Midbrain (tissue), 1 donor: ENCODE results near the gene ACER3.
"Not testable (repeated sequence)": the region's sequence is repeated elsewhere in the genome, so short reads cannot be mapped to it uniquely, and the experiment has no call there.

Experiments
- DNase-seq: peaks from one replicate; lab custom pipeline; 2025; lab: John Stamatoyannopoulos, UW

ACER3 gene

DNA sequence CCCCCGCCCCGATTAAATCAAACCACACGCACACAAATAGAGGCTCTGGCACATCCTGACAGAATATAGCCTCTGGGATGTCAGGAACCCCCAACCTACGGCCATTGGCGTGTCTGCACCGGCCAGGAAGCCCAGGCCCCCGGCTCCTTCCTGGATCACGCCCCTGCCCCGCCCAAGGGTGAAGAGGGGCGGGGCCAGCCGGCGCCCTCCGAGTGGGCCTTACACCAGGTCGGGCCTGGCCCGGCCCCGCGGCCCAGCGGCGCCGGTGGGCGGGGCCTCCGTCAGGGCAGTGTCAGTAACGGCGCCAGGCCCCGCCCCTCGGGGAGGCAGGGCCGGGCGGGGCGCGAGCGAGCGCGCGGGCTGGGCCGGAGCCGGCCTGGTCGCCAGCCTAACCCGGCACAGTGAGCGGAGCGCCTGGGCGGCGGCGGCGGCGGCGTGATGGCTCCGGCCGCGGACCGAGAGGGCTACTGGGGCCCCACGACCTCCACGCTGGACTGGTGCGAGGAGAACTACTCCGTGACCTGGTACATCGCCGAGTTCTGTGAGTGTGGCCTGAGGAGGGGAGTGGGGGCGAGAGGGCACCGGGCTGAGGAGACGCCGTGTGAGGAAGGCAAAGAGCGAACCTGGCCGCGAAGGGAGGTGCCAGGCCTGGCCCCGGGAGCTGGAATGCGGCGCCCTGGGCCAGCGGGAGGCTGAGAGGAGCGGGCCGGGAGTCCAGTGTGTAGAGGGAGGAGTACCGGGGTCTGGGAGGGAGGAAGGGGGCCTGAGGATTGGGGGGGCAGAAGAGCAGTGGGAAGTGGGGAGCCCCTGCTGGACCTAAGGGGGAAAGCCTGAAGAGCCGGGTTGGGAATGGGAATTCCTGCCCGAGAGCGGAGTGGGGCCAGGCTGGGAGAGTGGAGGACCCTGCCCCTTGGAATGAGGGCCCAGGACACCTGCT, at the start of gene ACER3:
TSS of gene ACER3 (plus strand) at position 380 of the 937 bp plus-strand sequence. CDS start at position 439, 59 bp downstream.
- peak; percentile 91 for DNase-seq

DNA sequence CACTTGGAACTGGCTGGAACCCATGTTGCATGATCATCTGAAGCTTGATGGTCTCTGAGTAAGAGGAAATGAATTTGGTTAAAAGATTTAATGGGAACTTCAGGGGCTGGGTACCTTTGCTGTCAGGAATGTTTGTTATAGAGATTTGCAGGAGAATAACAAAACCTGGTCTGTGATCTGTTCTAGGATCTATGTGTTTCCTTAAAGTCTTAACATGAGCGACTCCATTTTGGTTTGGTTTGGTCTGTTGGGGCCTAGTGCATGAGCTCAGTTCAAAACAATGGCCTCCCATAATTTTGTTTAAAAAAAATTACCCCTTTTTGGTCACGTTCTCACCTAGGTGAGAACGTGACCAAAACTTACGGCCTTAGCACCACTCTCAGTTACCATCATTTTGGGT, 49.5 kb upstream of the ACER3 start:
- DNase-seq = no peak

DNA sequence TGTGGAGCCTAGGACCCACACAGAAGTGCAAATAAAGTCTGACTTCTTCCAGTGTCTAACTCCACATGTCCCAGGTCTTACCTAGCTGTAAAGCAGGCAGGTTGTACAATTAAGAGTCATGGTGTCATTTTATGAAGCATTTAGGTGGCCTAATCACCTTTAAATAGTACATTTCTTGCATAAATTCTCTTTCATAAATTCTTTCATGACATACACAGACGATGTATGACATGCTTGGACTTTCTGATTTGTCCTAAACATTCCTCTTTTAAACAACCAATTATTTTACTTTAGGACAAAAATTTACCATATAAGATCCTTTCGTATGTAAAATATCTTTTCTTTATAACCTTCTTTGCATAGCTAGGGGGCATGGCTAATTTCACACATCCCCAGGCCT, 46.3 kb upstream of the ACER3 start:
- no peak for DNase-seq

DNA sequence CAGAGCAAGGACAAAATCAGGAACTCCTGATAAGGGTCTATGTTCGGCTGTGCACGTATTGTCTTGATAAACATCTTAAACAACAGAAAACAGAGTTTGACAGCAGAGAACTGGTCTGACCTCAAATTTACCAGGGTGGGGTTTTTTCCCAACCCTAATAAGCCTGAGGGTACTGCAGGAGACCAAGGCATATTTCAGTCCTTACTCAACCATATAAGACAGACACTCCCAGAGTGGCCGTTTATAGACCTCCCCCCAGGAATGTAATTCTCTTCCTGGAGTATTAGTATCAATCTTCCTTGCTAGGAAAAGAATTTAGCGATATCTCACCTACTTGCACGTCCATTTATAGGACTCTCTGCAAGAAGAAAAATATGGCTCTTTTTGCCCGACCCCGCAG, 45.0 kb upstream of the ACER3 start:
- DNase-seq = not testable (repeated sequence)

DNA sequence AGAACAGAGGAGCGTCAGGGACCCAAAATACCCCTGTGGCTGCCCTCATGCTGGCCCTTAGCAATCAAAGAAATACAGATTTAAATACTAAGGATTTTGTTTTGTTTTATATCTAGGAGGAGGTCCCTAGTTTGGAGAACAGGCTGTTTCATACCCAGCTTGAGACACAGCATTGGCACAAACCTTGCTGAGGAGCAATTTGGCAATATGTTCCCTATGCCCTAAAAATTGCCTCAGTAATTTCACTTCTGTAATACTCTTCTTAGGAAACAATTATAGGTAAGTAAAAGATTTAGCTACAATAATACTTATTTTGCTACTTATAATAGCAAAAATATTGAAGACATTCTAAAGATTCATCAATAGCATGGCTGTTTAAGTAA, 40.5 kb upstream of the ACER3 start:
- no peak for DNase-seq

DNA sequence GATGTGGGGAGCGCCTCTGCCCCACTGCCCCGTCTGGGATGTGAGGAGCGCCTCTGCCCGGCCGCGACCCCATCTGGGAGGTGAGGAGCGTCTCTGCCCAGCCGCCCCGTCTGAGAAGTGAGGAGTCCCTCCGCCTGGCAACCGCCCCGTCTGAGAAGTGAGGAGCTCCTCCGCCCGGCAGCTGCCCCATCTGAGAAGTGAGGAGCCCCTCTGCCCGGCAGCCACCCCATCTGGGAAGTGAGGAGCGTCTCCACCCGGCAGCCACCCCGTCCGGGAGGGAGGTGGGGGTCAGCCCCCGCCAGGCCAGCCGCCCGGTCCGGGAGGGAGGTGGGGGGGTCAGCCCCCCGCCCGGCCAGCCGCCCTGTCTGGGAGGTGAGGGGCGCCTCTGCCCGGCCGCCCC, 39.3 kb upstream of the ACER3 start:
- not testable (repeated sequence) for DNase-seq

DNA sequence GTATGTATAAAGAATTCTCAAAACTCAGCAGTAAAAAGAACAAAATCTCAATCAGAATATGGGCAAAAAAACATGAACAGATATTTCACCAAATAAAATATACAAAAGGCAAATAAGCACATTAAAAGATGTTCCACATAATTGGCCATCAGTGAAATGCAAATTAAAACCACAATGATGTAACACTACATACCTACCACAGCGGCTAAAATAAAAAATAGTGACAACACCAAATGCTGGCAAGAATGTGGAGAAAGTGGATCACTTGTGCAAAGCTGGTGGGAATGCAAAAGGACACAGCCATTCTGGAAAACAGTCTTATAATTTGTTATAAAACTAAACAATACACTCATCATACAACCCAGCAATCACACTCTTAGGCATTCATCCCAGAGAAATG, 38.3 kb upstream of the ACER3 start:
- DNase-seq = no peak

DNA sequence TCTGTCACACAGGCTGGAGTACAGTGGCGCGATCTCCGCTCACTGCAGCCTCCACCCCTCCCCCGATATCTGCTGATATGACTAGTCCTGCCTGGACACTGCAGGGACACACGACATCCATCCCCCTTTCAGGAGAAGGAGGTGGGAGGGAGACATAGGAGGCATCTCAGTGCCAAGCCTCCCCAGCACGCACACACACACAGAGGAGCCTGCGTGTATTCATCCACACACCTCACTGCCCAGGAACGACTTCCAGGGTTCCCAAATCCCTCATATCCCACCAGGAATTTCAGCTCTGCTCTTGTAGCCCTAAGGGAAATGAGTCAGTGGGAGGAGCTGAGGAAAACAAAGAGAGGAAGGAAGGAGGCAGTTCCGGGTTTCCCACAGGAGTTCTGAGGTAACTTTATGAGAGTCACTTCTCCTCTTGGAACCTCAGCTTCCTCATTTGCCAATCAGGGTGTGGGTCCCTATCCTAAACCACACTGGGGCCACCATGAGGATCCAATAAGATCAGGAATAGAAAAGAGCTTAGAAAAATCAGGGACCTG, 37.2 kb upstream of the ACER3 start:
- DNase-seq = no peak

DNA sequence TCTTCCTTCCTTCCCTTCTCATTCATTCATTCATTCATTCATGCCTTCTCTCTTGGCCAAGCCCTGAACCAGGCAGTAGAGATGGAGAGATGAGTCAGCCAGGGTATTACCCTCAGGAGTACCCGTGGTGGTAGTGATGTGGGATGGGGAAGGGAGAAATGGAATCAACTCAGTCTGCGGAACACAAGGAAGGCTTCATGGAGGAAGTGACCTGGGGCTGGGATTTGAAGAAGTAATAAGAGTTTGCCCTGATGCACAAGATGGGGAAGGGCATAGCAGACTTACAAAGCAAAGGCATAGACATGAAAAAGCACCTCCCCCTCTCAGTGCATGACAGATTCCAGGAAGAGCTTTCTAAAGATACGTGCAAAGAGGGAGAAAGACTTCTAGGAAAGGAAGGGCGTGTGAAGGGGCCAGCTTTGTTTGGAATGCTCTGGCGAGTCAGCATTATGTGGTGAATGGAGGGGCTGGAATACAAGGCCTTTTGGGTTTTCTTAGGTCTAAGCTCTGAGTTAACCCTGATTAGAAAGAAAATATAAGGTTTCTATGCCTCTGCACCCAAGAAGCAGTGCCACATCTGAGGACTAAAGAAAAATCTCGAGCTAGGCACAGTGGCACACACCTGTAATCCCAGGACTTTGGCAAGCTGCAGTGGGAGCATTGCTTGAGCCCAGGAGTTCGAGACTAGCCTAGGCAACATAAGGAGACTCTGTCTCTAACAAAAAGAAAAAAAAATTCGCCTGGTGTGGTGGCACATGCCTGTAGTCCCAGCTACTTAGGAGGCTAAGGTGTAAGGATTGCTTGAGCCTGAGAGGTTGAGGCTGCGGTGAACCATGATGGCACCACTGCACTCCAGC, 36.4 kb upstream of the ACER3 start:
- DNase-seq = no peak

DNA sequence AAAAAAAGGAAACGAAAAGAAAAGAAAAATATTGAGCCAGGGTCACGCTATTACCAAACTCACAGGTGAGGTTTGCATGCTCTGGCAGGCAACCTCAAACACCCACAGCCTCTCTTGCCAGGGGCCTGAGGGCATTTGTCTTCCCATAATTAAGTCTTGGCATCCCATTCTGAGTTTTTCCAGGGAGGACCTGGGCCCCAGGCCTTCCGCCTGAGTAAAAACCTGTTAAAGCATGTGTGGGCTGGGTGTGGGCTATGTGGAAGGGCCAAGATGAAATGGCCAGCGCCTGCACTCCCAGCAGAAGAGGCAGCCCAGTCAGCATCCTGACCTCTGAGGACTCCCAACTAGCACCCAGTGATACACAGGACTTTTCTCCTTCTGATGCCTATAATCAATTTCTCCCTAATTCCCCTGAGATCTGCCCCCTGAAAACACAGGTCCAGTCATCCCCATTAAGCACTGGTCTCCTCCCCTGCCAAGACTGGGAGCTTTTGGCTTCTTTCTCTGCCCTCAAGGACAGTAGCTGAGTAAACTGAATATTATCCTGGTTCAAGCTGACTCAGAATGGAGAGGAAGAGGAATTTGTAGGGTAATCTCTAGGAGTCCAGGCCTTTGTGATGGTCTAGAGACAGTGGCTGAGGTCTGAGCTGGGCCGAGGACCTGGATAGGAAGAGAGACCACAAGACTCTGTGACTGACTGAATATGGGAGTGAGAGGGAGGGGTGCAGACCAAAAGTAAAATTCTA, 35.6 kb upstream of the ACER3 start:
- DNase-seq = no peak

DNA sequence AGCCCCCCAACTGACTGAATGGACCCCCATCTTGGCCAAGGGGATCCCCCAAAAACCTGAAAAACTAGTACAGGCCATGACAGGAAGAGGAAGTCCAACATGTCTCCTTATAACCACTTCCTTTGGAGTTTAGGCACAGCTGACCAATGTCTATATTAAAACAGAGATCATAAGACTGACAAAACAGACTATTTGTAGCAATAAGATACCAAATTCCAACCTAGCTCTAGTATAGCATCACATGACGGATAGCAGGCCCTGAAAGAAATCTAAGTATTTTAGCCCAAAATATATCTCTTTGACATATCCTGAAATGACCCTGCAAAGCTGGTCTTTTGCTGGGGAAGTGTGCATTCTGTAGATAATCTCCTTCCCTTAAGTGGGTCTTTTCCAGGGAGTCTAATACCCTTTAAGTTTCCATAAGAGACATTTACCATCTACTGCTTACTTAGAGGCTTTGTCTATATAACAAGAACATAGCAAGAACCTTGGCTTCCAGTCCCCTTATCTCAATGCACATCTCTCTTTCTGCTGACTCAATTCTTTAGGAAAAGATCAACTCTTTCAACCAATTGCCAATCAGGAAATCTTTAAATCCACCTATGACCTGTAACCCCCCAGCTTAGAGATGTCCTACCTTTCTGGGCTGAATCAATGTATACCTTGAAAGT, 34.9 kb upstream of the ACER3 start:
- no peak for DNase-seq

DNA sequence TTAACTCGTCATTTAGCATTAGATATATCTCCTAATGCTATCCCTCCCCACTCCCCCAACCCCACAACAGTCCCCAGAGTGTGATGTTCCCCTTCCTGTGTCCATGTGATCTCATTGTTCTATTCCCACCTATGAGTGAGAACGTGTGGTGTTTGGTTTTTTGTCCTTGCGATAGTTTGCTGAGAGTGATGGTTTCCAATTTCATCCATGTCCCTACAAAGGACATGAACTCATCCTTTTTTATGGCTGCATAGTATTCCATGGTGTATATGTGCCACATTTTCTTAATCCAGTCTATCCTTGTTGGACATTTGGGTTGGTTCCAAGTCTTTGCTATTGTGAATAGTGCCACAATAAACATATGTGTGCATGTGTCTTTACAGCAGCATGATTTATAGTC, 34.2 kb upstream of the ACER3 start:
- DNase-seq = not testable (repeated sequence)

DNA sequence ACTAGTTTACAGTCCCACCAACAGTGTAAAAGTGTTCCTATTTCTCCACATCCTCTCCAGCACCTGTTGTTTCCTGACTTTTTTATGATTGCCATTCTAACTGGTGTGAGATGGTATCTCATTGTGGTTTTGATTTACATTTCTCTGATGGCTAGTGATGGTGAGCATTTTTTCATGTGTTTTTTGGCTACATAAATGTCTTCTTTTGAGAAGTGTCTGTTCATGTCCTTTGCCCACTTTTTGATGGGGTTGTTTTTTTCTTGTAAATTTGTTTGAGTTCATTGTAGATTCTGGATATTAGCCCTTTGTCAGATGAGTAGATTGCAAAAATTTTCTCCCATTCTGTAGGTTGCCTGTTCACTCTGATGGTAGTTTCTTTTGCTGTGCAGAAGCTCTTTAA, 33.7 kb upstream of the ACER3 start:
- not testable (repeated sequence) for DNase-seq

DNA sequence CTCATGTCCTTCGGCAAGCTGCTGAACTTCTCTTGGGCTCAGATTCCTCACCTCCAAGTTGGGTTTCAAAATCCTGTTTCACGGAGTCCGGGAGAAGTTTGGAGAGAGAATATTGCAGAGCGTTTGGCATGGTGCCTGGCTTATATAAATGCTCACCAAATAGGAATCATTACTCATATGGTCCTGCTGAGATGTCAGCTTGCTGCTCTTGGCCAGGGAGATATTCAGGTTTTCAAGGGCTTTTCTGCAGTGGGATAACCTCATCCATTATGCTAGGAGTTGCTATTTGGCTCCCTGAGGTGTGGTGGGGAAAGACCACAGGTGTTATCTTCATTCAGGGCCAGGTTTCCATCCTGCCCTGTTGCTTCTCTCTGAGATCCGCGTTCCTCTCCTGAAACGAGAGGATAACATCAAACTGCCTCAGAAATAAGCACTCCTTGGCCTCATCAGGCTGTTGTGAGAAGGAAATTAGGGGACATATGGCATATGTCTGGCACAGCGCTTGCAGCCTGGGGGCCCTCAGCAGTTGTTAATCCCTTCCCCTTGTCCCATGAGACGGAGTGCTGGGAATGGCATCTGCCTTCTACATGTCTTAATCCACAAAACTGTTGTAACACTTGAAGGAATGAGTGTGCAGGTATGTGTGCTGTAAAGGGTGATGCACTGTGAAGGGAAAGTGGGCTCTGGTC, 29.9 kb upstream of the ACER3 start:
- no peak for DNase-seq

DNA sequence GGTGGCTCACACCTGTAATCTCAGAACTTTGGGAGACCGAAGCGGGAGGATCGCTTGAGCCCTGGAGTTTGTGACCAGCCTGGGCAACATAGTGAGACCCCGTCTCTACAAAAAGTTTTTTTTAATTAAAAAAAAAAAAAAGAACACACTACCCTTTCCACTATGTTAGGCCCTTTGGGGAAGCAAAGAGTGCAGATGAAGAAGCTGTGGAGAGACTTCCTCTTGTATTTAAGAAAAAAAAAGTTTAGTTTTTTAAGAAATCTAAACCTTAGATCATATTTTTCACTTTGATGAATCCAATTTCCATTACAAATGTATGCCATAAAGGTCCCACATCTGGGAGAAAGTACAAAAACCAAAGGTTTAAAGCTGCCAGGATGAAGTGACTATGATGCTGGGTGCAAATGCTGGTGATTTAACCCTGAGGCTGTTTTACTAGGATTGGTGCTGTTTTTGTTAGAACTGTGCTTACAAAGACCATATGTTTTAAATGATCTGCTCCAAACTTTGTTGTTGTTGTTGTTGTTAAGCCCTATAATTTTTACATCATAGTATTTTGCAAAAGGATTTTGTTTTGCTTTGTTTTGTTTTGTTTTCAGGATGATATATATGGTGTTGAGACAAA, 28.9 kb upstream of the ACER3 start:
- DNase-seq = no peak

DNA sequence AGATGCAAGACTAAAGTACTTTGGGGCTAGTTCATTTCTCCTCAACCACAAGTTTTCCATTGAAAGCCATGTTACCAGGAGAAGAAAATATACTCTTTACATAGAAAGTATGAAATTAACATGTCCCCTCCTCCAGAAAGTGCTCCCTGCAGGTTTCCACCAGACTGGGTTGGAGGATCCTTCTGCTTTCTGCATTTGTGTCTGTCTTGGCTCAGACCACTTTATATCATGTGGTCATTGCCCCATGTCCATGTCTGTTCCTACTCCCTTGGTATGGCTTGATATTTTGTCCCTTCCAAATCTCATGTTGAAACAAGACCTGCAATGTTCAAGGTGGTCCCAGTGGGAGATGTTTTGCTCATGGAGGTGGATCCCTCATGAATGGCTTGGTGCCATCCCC, 28.4 kb upstream of the ACER3 start:
- no peak for DNase-seq

DNA sequence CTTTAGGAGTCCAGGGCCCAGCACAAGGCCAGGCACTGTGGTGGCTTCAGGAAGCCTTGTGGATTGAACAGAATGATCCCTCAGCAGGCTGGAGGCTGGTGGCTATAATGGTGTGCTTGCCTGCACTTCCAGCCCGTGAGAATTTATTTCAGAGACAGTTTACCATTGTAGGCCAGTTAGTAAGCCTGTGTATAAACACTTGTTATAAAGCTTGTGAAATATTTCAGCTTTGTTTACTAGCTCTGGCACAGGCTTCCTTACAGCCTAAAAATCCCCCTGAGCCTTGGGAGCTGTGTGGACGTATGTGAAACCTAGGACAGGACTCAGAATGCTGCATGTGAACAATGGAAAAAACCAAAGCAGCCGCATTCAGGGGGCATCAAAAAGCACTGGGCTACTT, 26.6 kb upstream of the ACER3 start:
- DNase-seq = no peak

DNA sequence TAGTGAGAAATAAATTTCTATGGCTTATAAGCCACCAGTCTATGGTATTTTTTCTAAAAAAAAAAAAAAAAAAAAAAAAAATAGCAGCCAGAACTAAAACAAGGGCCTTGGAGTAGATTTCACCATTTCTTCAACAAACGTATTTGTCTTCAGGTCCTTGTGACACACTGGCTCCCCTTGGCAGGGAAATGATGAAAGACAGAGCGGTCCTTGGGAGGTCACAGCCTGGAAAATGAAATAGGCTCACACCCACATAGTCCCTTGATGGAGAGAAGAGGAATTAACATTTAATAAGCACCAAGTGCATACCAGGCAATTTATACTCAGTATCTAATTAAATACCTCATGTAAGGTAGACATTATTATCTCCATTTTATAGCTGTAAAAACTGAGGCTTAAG, 25.7 kb upstream of the ACER3 start:
- DNase-seq = no peak

DNA sequence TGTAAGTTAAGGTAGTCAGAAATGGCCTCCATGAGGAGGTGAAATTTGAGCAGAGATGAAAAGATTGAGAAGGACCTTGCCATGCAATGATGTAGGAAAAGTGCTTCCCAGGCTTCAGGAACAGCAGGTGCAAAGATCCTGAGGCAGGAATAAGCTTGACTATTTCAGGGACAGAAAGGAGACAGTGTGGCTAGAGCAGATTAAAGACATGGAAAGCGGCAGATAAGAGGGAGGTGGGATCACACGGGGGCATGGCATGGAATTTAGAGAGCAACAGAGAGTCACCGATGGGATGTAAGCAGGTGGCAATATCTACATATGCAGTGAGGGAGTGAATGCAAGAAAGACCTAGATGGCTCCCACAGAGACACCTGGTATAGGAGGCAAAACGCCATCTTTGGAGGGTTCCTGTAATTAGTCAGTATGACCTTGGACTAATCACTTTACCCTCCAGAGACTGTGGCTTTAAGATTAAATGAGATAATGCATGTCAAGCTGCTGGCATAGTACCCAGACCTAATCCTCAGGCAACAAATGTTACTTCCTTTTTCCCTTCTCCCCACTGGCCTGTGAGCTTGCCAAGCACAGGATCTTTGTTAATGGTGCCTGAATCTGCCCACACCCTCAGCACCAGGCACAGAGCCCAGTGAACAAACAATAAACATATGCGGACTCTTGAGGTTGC, 24.6 kb upstream of the ACER3 start:
- DNase-seq = no peak
